Neural cell (in vitro differentiated cells): ENCODE measurements around the gene IPMK.

Source experiments
- CTCF ChIP-seq: fragments of 450-650 bp; IDR thresholded peaks from 2 replicates; pipeline ENCODE4 v1.5.1; 2014; ENCODE audit warnings: antibody characterized with exemption, mild to moderate bottlenecking, moderate library complexity; ENCODE audit not compliant: poor library complexity, severe bottlenecking
- EP300 ChIP-seq: fragments of 450-650 bp; conservative IDR thresholded peaks from 2 replicates; pipeline ENCODE4 v1.6.1; 2014; ENCODE audit warnings: antibody characterized with exemption, mild to moderate bottlenecking, moderate library complexity; ENCODE audit not compliant: poor library complexity, severe bottlenecking
- EZH2 ChIP-seq: fragments of 200-600, 300-800 bp; shearing (Covaris generic), sonication (generic); IDR thresholded peaks from 2 replicates; pipeline ENCODE4 v1.6.1; 2014; ENCODE audit warnings: antibody characterized with exemption, low read length, borderline replicate concordance, mild to moderate bottlenecking; ENCODE audit not compliant: insufficient read depth, poor library complexity, severe bottlenecking
- MXI1 ChIP-seq: fragments of 450-650 bp; conservative IDR thresholded peaks from 2 replicates; pipeline ENCODE4 v1.6.1; 2014; ENCODE audit warnings: antibody characterized with exemption, mild to moderate bottlenecking; ENCODE audit not compliant: poor library complexity, severe bottlenecking
- POLR2AphosphoS5 ChIP-seq: IDR thresholded peaks from 2 replicates; pipeline ENCODE4 v1.6.1; 2012
- RAD21 ChIP-seq: fragments of 450-650 bp; conservative IDR thresholded peaks from 2 replicates; pipeline ENCODE4 v1.6.1; 2014; ENCODE audit warnings: antibody characterized with exemption, mild to moderate bottlenecking, moderate library complexity
- REST ChIP-seq: IDR thresholded peaks from 2 replicates; pipeline ENCODE4 v1.6.1; 2012; ENCODE audit warnings: borderline replicate concordance
- SMC3 ChIP-seq: fragments of 450-650 bp; conservative IDR thresholded peaks from 2 replicates; pipeline ENCODE4 v1.6.1; 2014; ENCODE audit warnings: antibody characterized with exemption, mild to moderate bottlenecking, moderate library complexity; ENCODE audit not compliant: poor library complexity
- TAF1 ChIP-seq: IDR thresholded peaks from 2 replicates; pipeline ENCODE4 v1.6.1; 2012; ENCODE audit warnings: low read depth

- TF ChIP-seq RAD21 = no peak
- TF ChIP-seq CTCF = no peak
- TF ChIP-seq EZH2 = no peak
- no peak for TF ChIP-seq EP300
- no peak for TF ChIP-seq POLR2AphosphoS5
- no peak for TF ChIP-seq REST
- no peak for TF ChIP-seq SMC3
- TF ChIP-seq TAF1 = no peak
- no peak for TF ChIP-seq MXI1
Observed at GRCh38 chr10:58164517-58164916, 103.2 kb downstream of the IPMK start.
